Neutrophil (primary cell): Measurements from ENCODE around the gene GID4.

Experiments
- H3K27ac ChIP-seq: fragments of 200-600 bp; sonication (generic); 2 replicates; pipeline ENCODE4 v1.5.1; 2016; ENCODE audit warnings: mild to moderate bottlenecking, moderate library complexity
- H3K27me3 ChIP-seq: fragments of 200-600 bp; sonication (generic); 2 replicates; pipeline ENCODE4 v1.6.0; 2016; ENCODE audit warnings: mild to moderate bottlenecking
- H3K36me3 ChIP-seq: fragments of 200-600 bp; sonication (generic); 2 replicates; pipeline ENCODE4 v1.5.1; 2017
- H3K4me1 ChIP-seq, 2 experiments: fragments of 200-600 bp in 1 of 2; sonication (generic) in 1 of 2; 1 replicate in 1 of 2; 2 replicates in 1 of 2; pipeline versions ENCODE4 v1.5.1 to v1.6.1; 2013 to 2016; ENCODE audit warnings: low read depth in 1 of 2, low read length in 1 of 2, mild to moderate bottlenecking in 1 of 2, moderate library complexity in 1 of 2; ENCODE audit not compliant: control insufficient read depth in 1 of 2, insufficient read depth in 1 of 2
- H3K4me3 ChIP-seq, 2 experiments: fragments of 200-600 bp in 1 of 2; sonication (generic) in 1 of 2; 1 replicate in 1 of 2; 2 replicates in 1 of 2; pipeline ENCODE4 v1.5.1; 2013 to 2016; ENCODE audit warnings: low read depth in 1 of 2, low read length in 1 of 2, mild to moderate bottlenecking in 1 of 2, moderate library complexity in 1 of 2
- H3K9me3 ChIP-seq: fragments of 200-600 bp; sonication (generic); 2 replicates; pipeline ENCODE4 v1.5.1; 2016
- TF ChIP-seq, protein P1 (sequence below): fragments of 200-600 bp; sonication (generic); IDR thresholded peaks from 2 replicates; pipeline ENCODE4 v1.5.1; 2016; ENCODE audit warnings: antibody characterized with exemption

GID4 gene

DNA sequence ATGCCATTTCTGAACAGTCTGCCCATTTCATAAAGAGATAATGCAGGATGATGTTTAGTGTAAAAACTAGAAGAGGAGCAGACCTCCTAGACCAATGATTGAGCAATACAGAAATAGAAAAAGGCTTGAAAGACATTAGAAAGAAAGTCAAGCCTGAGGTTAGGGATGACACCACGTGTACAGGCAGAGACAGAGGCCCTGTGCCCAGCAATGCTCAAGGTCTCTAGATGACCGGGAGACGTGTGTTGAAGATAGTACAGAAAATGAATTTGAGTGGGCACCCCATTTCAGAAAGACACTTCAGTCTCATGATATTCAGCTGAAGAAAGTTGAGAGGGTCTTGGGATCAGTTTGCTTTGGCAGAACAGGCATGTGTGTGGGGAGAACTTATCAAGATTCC is 5.4 kb downstream of the GID4 start:
- Histone ChIP-seq H3K27me3 (no peaks in the 10 kb centered on the region), H3K27ac (no peak overlapping the region), H3K36me3 (peaks cover 7% of the 10 kb centered on the region), H3K9me3 (no peaks in the 10 kb centered on the region), H3K4me3 (no peak overlapping the region), H3K4me1 (peaks cover 9 to 10% of the 10 kb centered on the region in 2 experiments)
- TF ChIP-seq, protein P1, sequence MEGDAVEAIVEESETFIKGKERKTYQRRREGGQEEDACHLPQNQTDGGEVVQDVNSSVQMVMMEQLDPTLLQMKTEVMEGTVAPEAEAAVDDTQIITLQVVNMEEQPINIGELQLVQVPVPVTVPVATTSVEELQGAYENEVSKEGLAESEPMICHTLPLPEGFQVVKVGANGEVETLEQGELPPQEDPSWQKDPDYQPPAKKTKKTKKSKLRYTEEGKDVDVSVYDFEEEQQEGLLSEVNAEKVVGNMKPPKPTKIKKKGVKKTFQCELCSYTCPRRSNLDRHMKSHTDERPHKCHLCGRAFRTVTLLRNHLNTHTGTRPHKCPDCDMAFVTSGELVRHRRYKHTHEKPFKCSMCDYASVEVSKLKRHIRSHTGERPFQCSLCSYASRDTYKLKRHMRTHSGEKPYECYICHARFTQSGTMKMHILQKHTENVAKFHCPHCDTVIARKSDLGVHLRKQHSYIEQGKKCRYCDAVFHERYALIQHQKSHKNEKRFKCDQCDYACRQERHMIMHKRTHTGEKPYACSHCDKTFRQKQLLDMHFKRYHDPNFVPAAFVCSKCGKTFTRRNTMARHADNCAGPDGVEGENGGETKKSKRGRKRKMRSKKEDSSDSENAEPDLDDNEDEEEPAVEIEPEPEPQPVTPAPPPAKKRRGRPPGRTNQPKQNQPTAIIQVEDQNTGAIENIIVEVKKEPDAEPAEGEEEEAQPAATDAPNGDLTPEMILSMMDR, result no peak

DNA sequence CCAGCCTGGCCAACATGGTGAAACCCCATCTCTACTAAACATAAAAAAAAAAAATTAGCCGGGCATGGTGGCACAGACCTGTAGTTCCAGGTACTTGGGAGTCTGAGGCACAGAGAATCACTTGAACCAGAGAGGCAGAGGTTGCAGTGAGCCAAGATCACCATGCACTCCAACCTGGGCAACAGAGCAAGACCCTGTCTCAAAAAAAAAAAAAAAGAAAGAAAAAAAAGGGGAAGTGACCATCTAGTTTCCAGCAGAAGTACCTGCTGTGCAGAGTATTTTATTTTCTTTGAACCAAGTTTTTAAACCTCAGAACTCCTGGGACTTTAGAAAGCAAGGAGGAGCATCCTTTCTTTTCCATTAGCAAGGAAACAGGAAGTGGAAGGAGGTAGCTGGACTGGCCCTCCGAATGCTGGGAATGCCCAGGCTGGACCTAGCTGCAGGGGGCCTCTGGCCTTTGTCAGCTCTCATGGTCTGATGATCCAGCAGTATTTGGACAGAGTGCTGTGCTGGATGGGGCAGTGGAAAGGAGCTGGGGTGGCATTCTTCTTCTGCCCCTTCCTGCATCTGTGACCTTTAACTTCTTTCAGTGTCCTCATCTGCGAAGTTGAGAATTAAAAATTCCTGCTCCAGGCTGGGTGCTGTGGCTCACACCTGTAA is 6.6 kb downstream of the GID4 start:
- no peak overlapping the region for H3K27ac ChIP-seq
- H3K36me3 ChIP-seq, result peaks cover 7% of the 10 kb centered on the region
- no peaks in the 10 kb centered on the region for H3K27me3 ChIP-seq
- no peaks in the 10 kb centered on the region for H3K4me1 ChIP-seq
- TF ChIP-seq, protein P1, result no peak
- H3K4me3 ChIP-seq, result no peak overlapping the region
- no peaks in the 10 kb centered on the region for H3K9me3 ChIP-seq

DNA sequence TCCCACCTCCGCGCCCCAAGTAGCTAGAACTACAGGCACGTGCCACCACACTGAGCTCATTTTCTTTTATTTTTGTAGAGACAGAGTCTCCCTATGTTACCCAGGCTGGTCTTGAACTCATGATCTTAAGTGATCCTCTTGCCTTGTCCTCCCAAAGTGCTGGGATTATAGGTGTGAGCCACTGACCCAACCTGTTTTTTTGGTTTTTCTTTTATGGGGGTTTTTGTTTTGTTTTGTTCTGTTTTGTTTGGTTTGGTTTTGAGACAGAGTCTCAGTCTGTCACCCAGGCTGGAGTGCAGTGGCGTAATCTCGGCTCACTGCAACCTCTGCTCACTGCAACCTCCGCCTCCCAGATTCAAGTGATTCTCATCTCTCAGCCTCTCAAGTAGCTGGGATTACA is 16.4 kb downstream of the GID4 start:
- H3K4me3 ChIP-seq, result no peak overlapping the region
- peaks cover 42% of the 10 kb centered on the region for H3K36me3 ChIP-seq
- H3K27me3 ChIP-seq, result no peaks in the 10 kb centered on the region
- TF ChIP-seq, protein P1, result no peak
- no peaks in the 10 kb centered on the region for H3K9me3 ChIP-seq
- H3K27ac ChIP-seq, result no peak overlapping the region
- no peaks in the 10 kb centered on the region for H3K4me1 ChIP-seq

DNA sequence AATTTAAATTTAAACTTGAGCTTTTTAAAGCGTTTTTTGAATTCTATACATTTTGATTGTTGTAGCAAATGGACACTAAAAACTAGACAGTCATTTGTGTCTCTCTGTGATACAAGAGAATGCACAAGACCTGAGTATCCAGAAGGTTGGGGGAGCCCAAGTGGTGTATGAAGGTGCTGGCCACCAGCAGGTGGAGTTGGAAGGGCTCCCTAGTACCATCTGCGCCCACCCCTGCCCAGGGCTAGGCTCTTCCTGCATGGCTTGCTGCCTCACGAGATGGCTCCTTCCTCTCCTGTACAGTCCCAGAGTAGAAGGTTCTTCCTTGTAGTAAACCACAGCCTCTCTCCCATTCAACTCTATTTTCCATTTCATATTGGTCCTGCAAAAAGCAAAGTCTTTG is 17.0 kb downstream of the GID4 start:
- no peaks in the 10 kb centered on the region for H3K4me1 ChIP-seq
- no peaks in the 10 kb centered on the region for H3K9me3 ChIP-seq
- peaks cover 48% of the 10 kb centered on the region for H3K36me3 ChIP-seq
- TF ChIP-seq, protein P1, result no peak
- no peak overlapping the region for H3K4me3 ChIP-seq
- H3K27ac ChIP-seq, result no peak overlapping the region
- no peaks in the 10 kb centered on the region for H3K27me3 ChIP-seq

DNA sequence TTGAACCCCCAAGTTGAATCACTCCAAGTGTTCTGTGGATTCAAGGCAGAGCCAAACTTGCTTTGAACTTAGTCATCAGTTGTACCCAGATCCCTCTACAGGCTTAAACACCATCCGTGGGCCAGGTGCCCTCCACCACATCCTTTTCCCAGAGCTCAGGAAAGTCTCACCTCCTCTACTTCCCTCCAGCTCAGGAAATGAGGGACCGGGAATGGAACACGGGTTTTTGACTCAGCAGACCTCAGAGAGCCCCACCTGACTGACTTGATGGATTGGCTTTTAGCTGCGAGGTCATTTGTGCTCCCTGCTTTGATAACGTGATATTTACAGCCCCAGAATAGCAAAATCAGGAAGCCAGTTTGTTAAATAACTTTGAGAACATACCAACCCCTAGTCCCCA is 20.1 kb downstream of the GID4 start:
- H3K27ac ChIP-seq, result no peak overlapping the region
- no peaks in the 10 kb centered on the region for H3K4me1 ChIP-seq
- H3K4me3 ChIP-seq, result no peak overlapping the region
- peaks cover 60% of the 10 kb centered on the region for H3K36me3 ChIP-seq
- TF ChIP-seq, protein P1, result no peak
- no peaks in the 10 kb centered on the region for H3K27me3 ChIP-seq
- no peaks in the 10 kb centered on the region for H3K9me3 ChIP-seq
